Chondrocyte (in vitro differentiated cells): ENCODE data around the gene NDEL1. TPM values are rescaled to one million over a fixed set of nuclear protein-coding genes. Genes with fewer than 3 reads are reported as not detected.

Source experiments
- DNase-seq: peaks from one replicate; pipeline ENCODE4 v3.0.0; 2021; ENCODE audit warnings: mixed read lengths, low spot score
- H3K27ac Mint-ChIP-seq: one replicate; pipeline ENCODE4 v1.8.0; 2021; ENCODE audit warnings: mild to moderate bottlenecking, moderate library complexity, mixed read lengths; ENCODE audit not compliant: unreplicated experiment
- H3K27me3 Mint-ChIP-seq: 2 replicates; pipeline ENCODE4 v1.8.0; 2021; ENCODE audit warnings: low read depth, mixed read lengths
- H3K36me3 Mint-ChIP-seq: 2 replicates; pipeline ENCODE4 v1.8.0; 2021; ENCODE audit warnings: low read depth, mixed read lengths
- H3K4me1 Mint-ChIP-seq: 2 replicates; pipeline ENCODE4 v1.8.0; 2021; ENCODE audit warnings: low read depth, mild to moderate bottlenecking, mixed read lengths
- H3K4me3 Mint-ChIP-seq: one replicate; pipeline ENCODE4 v1.8.0; 2021; ENCODE audit warnings: mild to moderate bottlenecking, moderate library complexity, mixed read lengths; ENCODE audit not compliant: unreplicated experiment
- H3K9me3 Mint-ChIP-seq: 2 replicates; pipeline ENCODE4 v1.8.0; 2021; ENCODE audit warnings: low read depth, mixed read lengths
- CTCF ChIP-seq: fragments of 200-600 bp; sonication (generic); IDR thresholded peaks from 2 replicates; pipeline ENCODE4 v1.5.0; 2021; ENCODE audit warnings: antibody characterized with exemption, mild to moderate bottlenecking, moderate library complexity
- total RNA-seq: library from RNA; stranded (reverse); gene quantifications from 3 replicates; pipeline ENCODE4 v1.2.1, GENCODE V29; 2021

NDEL1 gene
- total RNA-seq, 1 donor from 2014 or later: 112 TPM

- Mint-ChIP-seq H3K9me3 (no peaks in the 10 kb centered on the region), H3K27me3 (peaks cover 3% of the 10 kb centered on the region), H3K4me3 (no peak overlapping the region), H3K4me1 (no peaks in the 10 kb centered on the region), H3K36me3 (no peaks in the 10 kb centered on the region), H3K27ac (no peak overlapping the region)
- no peak for TF ChIP-seq CTCF
- DNase-seq: no peak
These were observed 9.5 kb upstream of the NDEL1 start for GRCh38 chr17:8426094-8426720.

GRCh38 chr17:8426802-8427201, 8.9 kb upstream of the NDEL1 start:
- Mint-ChIP-seq H3K9me3 (no peaks in the 10 kb centered on the region), H3K27me3 (peaks cover 3% of the 10 kb centered on the region), H3K4me3 (no peak overlapping the region), H3K4me1 (no peaks in the 10 kb centered on the region), H3K36me3 (no peaks in the 10 kb centered on the region), H3K27ac (no peak overlapping the region)
- DNase-seq: no peak
- TF ChIP-seq CTCF: no peak

- no peaks in the 10 kb centered on the region for H3K27me3 Mint-ChIP-seq
- TF ChIP-seq CTCF: no peak
- peaks cover 5% of the 10 kb centered on the region for H3K4me1 Mint-ChIP-seq
- no peak overlapping the region for H3K27ac Mint-ChIP-seq
- H3K36me3 Mint-ChIP-seq: no peaks in the 10 kb centered on the region
- no peak for DNase-seq
- no peaks in the 10 kb centered on the region for H3K9me3 Mint-ChIP-seq
- H3K4me3 Mint-ChIP-seq: no peak overlapping the region
These were observed 4.7 kb upstream of the NDEL1 start for GRCh38 chr17:8430966-8431365.

- peak; percentile 92 for DNase-seq
- H3K4me3 Mint-ChIP-seq: peak overlapping the region; percentile 81
- H3K27ac Mint-ChIP-seq: peak overlapping the region; percentile 99
- H3K4me1 Mint-ChIP-seq: peaks cover 42% of the 10 kb centered on the region
- H3K27me3 Mint-ChIP-seq: no peaks in the 10 kb centered on the region
- peak; percentile 36 for TF ChIP-seq CTCF
- peaks cover 8% of the 10 kb centered on the region for H3K36me3 Mint-ChIP-seq
- H3K9me3 Mint-ChIP-seq: no peaks in the 10 kb centered on the region
These were observed 622 bp downstream of the NDEL1 start for GRCh38 chr17:8436169-8436843.

GRCh38 chr17:8436844-8437171, 1.1 kb downstream of the NDEL1 start:
- peaks cover 8% of the 10 kb centered on the region for H3K36me3 Mint-ChIP-seq
- peak overlapping the region; percentile 81 for H3K4me3 Mint-ChIP-seq
- DNase-seq: no peak
- H3K9me3 Mint-ChIP-seq: no peaks in the 10 kb centered on the region
- H3K4me1 Mint-ChIP-seq: peaks cover 46% of the 10 kb centered on the region
- no peak for TF ChIP-seq CTCF
- no peaks in the 10 kb centered on the region for H3K27me3 Mint-ChIP-seq
- H3K27ac Mint-ChIP-seq: peak overlapping the region; percentile 99
